GM12878 (cell line): ENCODE results near the gene STK38. TPM values are rescaled to one million over a fixed set of nuclear protein-coding genes. Genes with fewer than 3 reads are reported as not detected.

Experiments used
- ATAC-seq: fragments of 200-7000 bp; cut with Tn5 transposase; 3 replicates; pipeline ENCODE4 v1.9.1; 2020; ENCODE audit warnings: mild to moderate bottlenecking, moderate library complexity
- BruUV-seq: library from RNA; stranded (reverse); fragments of 400-500 nt; replicated peaks from 2 replicates; lab custom pipeline; 2021; lab: Mats Ljungman, UMichigan
- CTCF ChIA-PET: fragments of 300-600 bp; sonication (Branson Sonifier 250); formaldehyde crosslinking; extraction: SDS; loops from one replicate; lab custom pipeline; 2021; ENCODE audit warnings: inconsistent platforms; lab: Yijun Ruan, JAX
- POLR2A ChIA-PET: fragments of 350-600 bp; formaldehyde crosslinking; extraction: SDS; loops from one replicate; lab custom pipeline; 2021; ENCODE audit warnings: inconsistent platforms; lab: Charles Lee
- RAD21 ChIA-PET: fragments of 300-600 bp; sonication (Branson Sonifier 250); formaldehyde crosslinking; loops from one replicate; lab custom pipeline; 2023; ENCODE audit warnings: antibody characterized with exemption; ENCODE audit not compliant: unreplicated experiment; lab: Charles Lee
- SMC1A ChIA-PET: fragments of 300-600 bp; sonication (Branson Sonifier 250); formaldehyde crosslinking; loops from one replicate; lab custom pipeline; 2023; ENCODE audit not compliant: unreplicated experiment, uncharacterized antibody; lab: Charles Lee
- DNase-seq: peaks from one replicate; pipeline ENCODE4 v3.0.0-alpha.2; 2011; ENCODE audit warnings: low read depth, low spot score
- FAIRE-seq: peaks from 3 replicates; lab custom pipeline; 2011; peaks lifted over from hg19 to GRCh38; lab: Jason Lieb, UNC
- H2AFZ ChIP-seq: 2 replicates; pipeline ENCODE4 v1.6.0; 2011; ENCODE audit warnings: low read depth, low read length, control low read depth; ENCODE audit not compliant: control insufficient read depth
- H3K27ac ChIP-seq: 2 replicates; pipeline ENCODE4 v1.5.1; 2011; ENCODE audit warnings: control low read depth; ENCODE audit not compliant: control insufficient read depth, insufficient read depth
- H3K27me3 ChIP-seq, 2 experiments: replicated peaks in 1 of 2; 2 replicates each; pipeline versions ENCODE4 v1.6.0 to v1.6.1; 2011; ENCODE audit warnings: low read length in 1 of 2; ENCODE audit not compliant: control insufficient read depth in 2 of 2, insufficient read depth in 2 of 2
- H3K36me3 ChIP-seq, 2 experiments: 2 replicates each; pipeline ENCODE4 v1.5.1; 2011; ENCODE audit warnings: low read length in 1 of 2; ENCODE audit not compliant: control insufficient read depth in 2 of 2, insufficient read depth in 2 of 2
- H3K4me1 ChIP-seq: 2 replicates; pipeline ENCODE4 v1.6.1; 2011; ENCODE audit warnings: mild to moderate bottlenecking, low read length, moderate library complexity, mixed read lengths; ENCODE audit not compliant: control insufficient read depth, insufficient read depth
- H3K4me2 ChIP-seq: 2 replicates; pipeline ENCODE4 v1.6.0; 2011; ENCODE audit warnings: control low read depth; ENCODE audit not compliant: control insufficient read depth, insufficient read depth
- H3K4me3 ChIP-seq: fragments of 200-600 bp; sonication (generic); 2 replicates; pipeline ENCODE4 v1.5.1; 2016
- H3K79me2 ChIP-seq: 2 replicates; pipeline ENCODE4 v1.6.0; 2011; ENCODE audit warnings: low read length; ENCODE audit not compliant: control insufficient read depth, insufficient read depth
- H3K9ac ChIP-seq: 2 replicates; pipeline ENCODE4 v1.8.0; 2011; ENCODE audit warnings: low read length, control low read depth, mixed read lengths; ENCODE audit not compliant: control insufficient read depth, insufficient read depth
- H3K9me3 ChIP-seq: replicated peaks from 3 replicates; pipeline ENCODE4 v1.5.1; 2011; ENCODE audit warnings: mild to moderate bottlenecking, low read length; ENCODE audit not compliant: control insufficient read depth, insufficient read depth
- H4K20me1 ChIP-seq: 2 replicates; pipeline ENCODE4 v1.6.0; 2011; ENCODE audit not compliant: control insufficient read depth, insufficient read depth
- ASH2L ChIP-seq: fragments of 300-600, 200-600 bp; sonication (generic); IDR thresholded peaks from 2 replicates; pipeline ENCODE4 v1.6.1; 2017; ENCODE audit warnings: low read depth, mild to moderate bottlenecking, borderline replicate concordance
- E2F8 ChIP-seq: fragments of 450-650 bp; IDR thresholded peaks from 2 replicates; pipeline ENCODE4 v1.6.1; 2018; ENCODE audit warnings: mild to moderate bottlenecking, low read depth, moderate library complexity; ENCODE audit not compliant: partially characterized antibody
- HCFC1 ChIP-seq: fragments of 150-350 bp; IDR thresholded peaks from 2 replicates; pipeline ENCODE4 v1.6.1; 2014; ENCODE audit warnings: low read length
- IKZF1 ChIP-seq: fragments of 450-650 bp; conservative IDR thresholded peaks from 2 replicates; pipeline ENCODE4 v1.6.1; 2017; ENCODE audit warnings: antibody characterized with exemption, mild to moderate bottlenecking
- JUND ChIP-seq: IDR thresholded peaks from 2 replicates; pipeline ENCODE4 v1.6.1; 2012; ENCODE audit warnings: low read depth, mild to moderate bottlenecking, low read length, improper control_type of control experiment, moderate library complexity
- MEF2B ChIP-seq: fragments of 450-650 bp; IDR thresholded peaks from 2 replicates; pipeline ENCODE4 v1.6.1; 2018; ENCODE audit warnings: mild to moderate bottlenecking, moderate library complexity; ENCODE audit not compliant: partially characterized antibody, poor library complexity, severe bottlenecking
- RELA ChIP-seq: fragments of 450-650 bp; IDR thresholded peaks from 2 replicates; pipeline ENCODE4 v1.8.0; 2014; ENCODE audit warnings: borderline replicate concordance; ENCODE audit not compliant: partially characterized antibody
- RELB ChIP-seq: fragments of 450-650 bp; IDR thresholded peaks from 2 replicates; pipeline ENCODE4 v1.6.1; 2017; ENCODE audit warnings: low read depth, mild to moderate bottlenecking, moderate library complexity
- SIX5 ChIP-seq: IDR thresholded peaks from 2 replicates; pipeline ENCODE4 v1.6.1; 2011; ENCODE audit warnings: mild to moderate bottlenecking, low read depth, low read length, moderate library complexity; ENCODE audit not compliant: severe bottlenecking
- USF2 ChIP-seq: IDR thresholded peaks from 2 replicates; pipeline ENCODE4 v1.6.1; 2011; ENCODE audit warnings: low read depth, low read length, improper control_type of control experiment, borderline replicate concordance
- YBX1 ChIP-seq: fragments of 450-650 bp; IDR thresholded peaks from 2 replicates; pipeline ENCODE4 v1.6.1; 2016; ENCODE audit warnings: antibody characterized with exemption
- WGBS: methylation state at CpG from one replicate; pipeline ENCODE4 v1.1.6; 2016; ENCODE audit warnings: low lambda C conversion rate; ENCODE audit not compliant: insufficient replicate concordance, insufficient coverage; ENCODE audit errors: missing lambda C conversion rate; 5-methylcytosine and 5-hydroxymethylcytosine counted together
- in situ Hi-C: fragments of 300-500 bp; cut with MboI; formaldehyde crosslinking; loops from 9 replicates; pipeline ENCODE4 v1.14.3; 2018; ENCODE audit warnings: mixed read lengths
- intact Hi-C: fragments of 100-400 bp; cut with micrococcal nuclease; formaldehyde crosslinking; loops from one replicate; pipeline ENCODE4 v1.14.2; 2022; ENCODE audit not compliant: unreplicated experiment
- polyA plus RNA-seq, 11 experiments: library from polyadenylated mRNA; depleted of rRNA in 4 of 11; unstranded in 6 of 11; stranded (reverse) in 5 of 11; fragments of >200 nt; fragmentation: Nextera tagmentation in 4 of 11; fragmentation: Illumina TruSeq in 1 of 11; extraction: Ambion mirVana in 4 of 11; extraction: Trizol in 1 of 11; gene quantifications; 1 replicate in 1 of 11; 2 replicates in 10 of 11; pipeline versions ENCODE4 v1.2.1 to v1.2.3, GENCODE V29; 2011 to 2016; ENCODE audit warnings: inconsistent platforms in 2 of 11, missing spikeins in 2 of 11, low read depth in 1 of 11
- total RNA-seq, 4 experiments: library from RNA; depleted of rRNA in 3 of 4; stranded (reverse); fragments of >200 nt in 3 of 4; fragmentation: Illumina TruSeq in 1 of 4; extraction: Trizol in 1 of 4; gene quantifications; 2 replicates each; pipeline versions ENCODE4 v1.2.1 to v1.2.3, GENCODE V29; 2013 to 2021
- TF ChIP-seq, protein P1 (sequence below): IDR thresholded peaks from 2 replicates; pipeline ENCODE4 v1.6.1; 2011; ENCODE audit warnings: borderline replicate concordance, low read depth, mild to moderate bottlenecking, moderate library complexity, low read length; ENCODE audit not compliant: insufficient read depth, poor library complexity, severe bottlenecking
- TF ChIP-seq, protein P2 (sequence below): fragments of 450-650 bp; IDR thresholded peaks from 2 replicates; pipeline ENCODE4 v1.6.1; 2016; ENCODE audit warnings: mild to moderate bottlenecking

The STK38 gene
- total and polyA plus RNA-seq, 10 of the 15 experiments (the other 5 are each of a cell fraction or from before 2014, with no cell fraction given): 4.1 to 18.7 (median 13.6) TPM

DNA sequence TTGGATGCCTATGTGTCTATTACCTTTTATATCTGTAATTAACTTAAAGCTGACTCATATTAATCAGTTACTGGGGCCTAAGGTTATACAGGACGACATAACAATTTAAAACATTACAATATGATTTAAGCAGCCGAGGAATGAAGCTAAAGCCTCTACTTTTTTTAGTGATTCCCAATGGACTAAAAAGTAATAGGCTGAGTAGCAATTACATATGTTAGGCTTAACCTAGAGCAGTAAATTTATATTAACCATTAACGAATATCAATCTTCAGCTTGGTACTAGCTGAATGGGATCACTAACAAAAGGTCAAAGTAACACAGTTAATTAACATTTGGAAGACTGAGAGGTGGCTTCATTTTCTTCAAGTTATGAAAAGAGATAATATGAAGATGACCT lies 43.1 kb downstream of the STK38 start:
- ChIA-PET SMC1A (interaction anchor here (0.9 to 2.2 kb wide), 2 partner anchors 8 to 12 kb away, joined by 3 to 7 read pairs; no protein-coding TSS in a partner anchor), POLR2A (interaction anchor here (0.7 to 1.2 kb wide), 3 partner anchors 15 to 30 kb away, joined by 3 to 7 read pairs (median 5); no protein-coding TSS in a partner anchor), CTCF (interaction anchor here (1.0 kb wide), 1 partner anchor 12 kb away, joined by 3 read pairs; no protein-coding TSS in a partner anchor), RAD21 (interaction anchor here (1.4 kb wide), 1 partner anchor 75 kb away, joined by 5 read pairs; no protein-coding TSS in a partner anchor)
- no peaks in the 10 kb centered on the region for H3K4me1 ChIP-seq
- no peak overlapping the region for H3K4me2 ChIP-seq
- no peaks in the 10 kb centered on the region for H3K9me3 ChIP-seq
- no peaks in the 10 kb centered on the region for H4K20me1 ChIP-seq
- H3K27ac ChIP-seq: no peak overlapping the region
- DNase-seq: no peak
- no peak overlapping the region for H2AFZ ChIP-seq
- no peak overlapping the region for H3K9ac ChIP-seq
- TF ChIP-seq USF2 (no peak), YBX1 (no peak), ASH2L (no peak), MEF2B (no peak), SIX5 (no peak), E2F8 (no peak), HCFC1 (no peak), RELA (no peak), JUND (no peak), IKZF1 (no peak), RELB (no peak)
- TF ChIP-seq, protein P1, sequence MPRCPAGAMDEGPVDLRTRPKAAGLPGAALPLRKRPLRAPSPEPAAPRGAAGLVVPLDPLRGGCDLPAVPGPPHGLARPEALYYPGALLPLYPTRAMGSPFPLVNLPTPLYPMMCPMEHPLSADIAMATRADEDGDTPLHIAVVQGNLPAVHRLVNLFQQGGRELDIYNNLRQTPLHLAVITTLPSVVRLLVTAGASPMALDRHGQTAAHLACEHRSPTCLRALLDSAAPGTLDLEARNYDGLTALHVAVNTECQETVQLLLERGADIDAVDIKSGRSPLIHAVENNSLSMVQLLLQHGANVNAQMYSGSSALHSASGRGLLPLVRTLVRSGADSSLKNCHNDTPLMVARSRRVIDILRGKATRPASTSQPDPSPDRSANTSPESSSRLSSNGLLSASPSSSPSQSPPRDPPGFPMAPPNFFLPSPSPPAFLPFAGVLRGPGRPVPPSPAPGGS: no peak
- TF ChIP-seq, protein P2, sequence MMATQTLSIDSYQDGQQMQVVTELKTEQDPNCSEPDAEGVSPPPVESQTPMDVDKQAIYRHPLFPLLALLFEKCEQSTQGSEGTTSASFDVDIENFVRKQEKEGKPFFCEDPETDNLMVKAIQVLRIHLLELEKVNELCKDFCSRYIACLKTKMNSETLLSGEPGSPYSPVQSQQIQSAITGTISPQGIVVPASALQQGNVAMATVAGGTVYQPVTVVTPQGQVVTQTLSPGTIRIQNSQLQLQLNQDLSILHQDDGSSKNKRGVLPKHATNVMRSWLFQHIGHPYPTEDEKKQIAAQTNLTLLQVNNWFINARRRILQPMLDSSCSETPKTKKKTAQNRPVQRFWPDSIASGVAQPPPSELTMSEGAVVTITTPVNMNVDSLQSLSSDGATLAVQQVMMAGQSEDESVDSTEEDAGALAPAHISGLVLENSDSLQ: no peak
- intact Hi-C loops: no loop called here
- WGBS: 81% methylated on average over 3 of the region's 3 CpGs
- no peak for ATAC-seq
- FAIRE-seq: no peak
- in situ Hi-C loops: no loop called here
- H3K4me3 ChIP-seq: no peak overlapping the region
- no peaks in the 10 kb centered on the region for H3K79me2 ChIP-seq
- BruUV-seq: no TSS peak
- no peaks in the 10 kb centered on the region for H3K27me3 ChIP-seq
- peaks cover 0 to 11% of the 10 kb centered on the region in 2 experiments; a peak in 1 of 4 replicates for H3K36me3 ChIP-seq
